HCT116 (cell line): ENCODE data around the gene MAGI3. TPM values are rescaled to one million over a fixed set of nuclear protein-coding genes. Genes with fewer than 3 reads are reported as not detected.

Experiments used
- ATAC-seq: fragments of 200-7000 bp; cut with Tn5 transposase; 2 replicates; pipeline ENCODE4 v1.9.1; 2020; ENCODE audit warnings: mild to moderate bottlenecking, moderate library complexity
- BruUV-seq: library from RNA; stranded (reverse); fragments of 400-500 nt; replicated peaks from 2 replicates; lab custom pipeline; 2021; lab: Mats Ljungman, UMichigan
- CTCF ChIA-PET: fragments of 300-600 bp; sonication (Branson Sonifier 250); formaldehyde crosslinking; loops from one replicate; lab custom pipeline; 2021; ENCODE audit warnings: antibody characterized with exemption; lab: Charles Lee
- POLR2A ChIA-PET: fragments of 300-600, 350-600 bp; sonication (Branson Sonifier 250); formaldehyde crosslinking; loops from one replicate; lab custom pipeline; 2021; ENCODE audit warnings: antibody characterized with exemption; lab: Charles Lee
- RAD21 ChIA-PET, 2 experiments: fragments of 300-600 bp; sonication (Branson Sonifier 250); formaldehyde crosslinking; loops; one replicate each; lab custom pipeline; 2023; ENCODE audit warnings: low total read pairs in 2 of 2; ENCODE audit not compliant: uncharacterized antibody in 2 of 2, unreplicated experiment in 2 of 2, low non-redundant PET in 1 of 2; lab: Charles Lee
- DNase-seq: peaks from one replicate; pipeline ENCODE4 v3.0.0-alpha.2; 2010; ENCODE audit warnings: low read depth, low spot score
- H2AFZ ChIP-seq: fragments of 200-600 bp; shearing (Covaris generic), sonication (generic); 2 replicates; pipeline ENCODE4 v1.6.1; 2017; ENCODE audit warnings: low read depth, mixed run types, mixed read lengths, antibody characterized with exemption, low read length; ENCODE audit not compliant: poor library complexity, severe bottlenecking
- H3K27ac ChIP-seq: 2 replicates; pipeline ENCODE4 v1.5.1; 2012; ENCODE audit warnings: low read depth, low read length
- H3K27me3 ChIP-seq: fragments of 200-600 bp; sonication (generic); 2 replicates; pipeline ENCODE4 v1.6.1; 2016; ENCODE audit warnings: mixed run types, low read length, mixed read lengths; ENCODE audit not compliant: insufficient read depth
- H3K36me3 ChIP-seq, 2 experiments: fragments of 200-500 bp in 1 of 2; fragments of 200-600 bp in 1 of 2; sonication (Bioruptor generic) in 1 of 2; sonication (generic) in 1 of 2; 2 replicates each; pipeline versions ENCODE4 v1.5.1 to v1.6.1; 2014 to 2016; ENCODE audit warnings: low read length in 2 of 2, inconsistent platforms in 1 of 2, mixed read lengths in 1 of 2, mixed run types in 1 of 2; ENCODE audit not compliant: insufficient read depth in 2 of 2, control insufficient read depth in 1 of 2
- H3K4me1 ChIP-seq, 2 experiments: fragments of 200-600 bp in 1 of 2; sonication (generic) in 1 of 2; 2 replicates each; pipeline versions ENCODE4 v1.5.1 to v1.6.1; 2012 to 2017; ENCODE audit warnings: low read length in 2 of 2, inconsistent platforms in 1 of 2, mild to moderate bottlenecking in 1 of 2, mixed read lengths in 1 of 2, mixed run types in 1 of 2, moderate library complexity in 1 of 2; ENCODE audit not compliant: insufficient read depth in 2 of 2, control insufficient read depth in 1 of 2
- H3K4me2 ChIP-seq: fragments of 200-600 bp; sonication (generic); 2 replicates; pipeline ENCODE4 v1.6.1; 2017; ENCODE audit warnings: mixed run types, low read length, mixed read lengths
- H3K4me3 ChIP-seq, 2 experiments: fragments of 200-600 bp in 1 of 2; sonication (generic) in 1 of 2; replicated peaks in 1 of 2; 2 replicates each; pipeline ENCODE4 v1.5.1; 2011 to 2016; ENCODE audit warnings: low read length in 2 of 2, control low read depth in 1 of 2, low read depth in 1 of 2, mild to moderate bottlenecking in 1 of 2, mixed read lengths in 1 of 2, mixed run types in 1 of 2
- H3K79me2 ChIP-seq: fragments of 200-600 bp; sonication (generic); 2 replicates; pipeline ENCODE4 v1.6.1; 2017; ENCODE audit warnings: mild to moderate bottlenecking, mixed run types, low read length, moderate library complexity, mixed read lengths; ENCODE audit not compliant: insufficient read depth
- H3K9ac ChIP-seq: fragments of 200-600 bp; sonication (generic); 2 replicates; pipeline ENCODE4 v1.6.1; 2016; ENCODE audit warnings: low read length, mixed read lengths
- H3K9me2 ChIP-seq: fragments of 200-600 bp; sonication (generic), shearing (Covaris generic); 2 replicates; pipeline ENCODE4 v1.6.1; 2017; ENCODE audit warnings: mixed run types, mild to moderate bottlenecking, moderate library complexity; ENCODE audit not compliant: insufficient read depth
- H3K9me3 ChIP-seq, 2 experiments: fragments of 200-500 bp in 1 of 2; fragments of 200-600 bp in 1 of 2; sonication (Bioruptor generic) in 1 of 2; sonication (generic) in 1 of 2; 2 replicates each; pipeline ENCODE4 v1.6.1; 2014 to 2017; ENCODE audit warnings: low read length in 2 of 2, mixed read lengths in 2 of 2, inconsistent platforms in 1 of 2, low read depth in 1 of 2, mild to moderate bottlenecking in 1 of 2, mixed run types in 1 of 2, moderate library complexity in 1 of 2; ENCODE audit not compliant: control insufficient read depth in 1 of 2, insufficient read depth in 1 of 2
- H4K20me1 ChIP-seq: fragments of 200-600 bp; sonication (generic), shearing (Covaris generic); 2 replicates; pipeline ENCODE4 v1.6.1; 2017; ENCODE audit warnings: mixed run types, mild to moderate bottlenecking, moderate library complexity; ENCODE audit not compliant: insufficient read depth
- CBX3 ChIP-seq: IDR thresholded peaks from 2 replicates; pipeline ENCODE4 v1.6.1; 2012; ENCODE audit warnings: low read depth
- CEBPB ChIP-seq: IDR thresholded peaks from 2 replicates; pipeline ENCODE4 v1.6.1; 2012; ENCODE audit warnings: low read depth
- CTCF ChIP-seq, 3 experiments: fragments of 200-600 bp in 1 of 3; sonication (generic) in 1 of 3; IDR thresholded peaks in 2 of 3; conservative IDR thresholded peaks in 1 of 3; 2 replicates each; pipeline ENCODE4 v1.5.1; 2012 to 2017; ENCODE audit warnings: low read depth in 2 of 3, low read length in 2 of 3, antibody characterized with exemption in 1 of 3, borderline replicate concordance in 1 of 3, control low read depth in 1 of 3, mild to moderate bottlenecking in 1 of 3, mixed read lengths in 1 of 3, mixed run types in 1 of 3, moderate library complexity in 1 of 3; ENCODE audit not compliant: insufficient read depth in 1 of 3
- EZH2 ChIP-seq: fragments of 200-600 bp; sonication (generic); IDR thresholded peaks from 2 replicates; pipeline ENCODE4 v1.6.1; 2017; ENCODE audit warnings: antibody characterized with exemption, mixed run types
- FOSL1 ChIP-seq: IDR thresholded peaks from 2 replicates; pipeline ENCODE4 v1.6.1; 2012; ENCODE audit warnings: low read depth
- JUND ChIP-seq: IDR thresholded peaks from 2 replicates; pipeline ENCODE4 v1.6.1; 2012
- POLR2A ChIP-seq: IDR thresholded peaks from 2 replicates; pipeline ENCODE4 v1.7.0; 2011; ENCODE audit warnings: borderline replicate concordance; ENCODE audit not compliant: insufficient read depth, insufficient read length; ENCODE audit errors: extremely low read depth
- RAD21 ChIP-seq: IDR thresholded peaks from 2 replicates; pipeline ENCODE4 v1.6.1; 2012; ENCODE audit warnings: low read depth, mild to moderate bottlenecking
- SIN3A ChIP-seq: IDR thresholded peaks from 2 replicates; pipeline ENCODE4 v1.6.1; 2012; ENCODE audit warnings: low read depth
- SRF ChIP-seq: IDR thresholded peaks from 2 replicates; pipeline ENCODE4 v1.6.1; 2012; ENCODE audit warnings: low read depth
- TCF7L2 ChIP-seq: IDR thresholded peaks from 2 replicates; pipeline ENCODE4 v1.7.0; 2011; ENCODE audit warnings: borderline replicate concordance, inconsistent platforms; ENCODE audit not compliant: insufficient read depth, insufficient read length; ENCODE audit errors: extremely low read depth
- ZBTB33 ChIP-seq: IDR thresholded peaks from 2 replicates; pipeline ENCODE4 v1.6.1; 2011; ENCODE audit warnings: mild to moderate bottlenecking, low read length, moderate library complexity; ENCODE audit not compliant: insufficient replicate concordance; ENCODE audit errors: extremely low read depth
- ZFX ChIP-seq: fragments of 450-650 bp; IDR thresholded peaks from 2 replicates; pipeline ENCODE4 v1.6.1; 2017
- ZNF274 ChIP-seq: fragments of 200-500 bp; sonication (Bioruptor generic); IDR thresholded peaks from 2 replicates; pipeline ENCODE4 v1.6.1; 2014; ENCODE audit warnings: mild to moderate bottlenecking, low read depth, low read length, inconsistent platforms
- intact Hi-C: fragments of 100-400 bp; cut with micrococcal nuclease; formaldehyde crosslinking; loops from 2 replicates; pipeline ENCODE4 v1.10.0; 2022
- total RNA-seq: library from RNA; stranded (reverse); gene quantifications from one replicate; pipeline ENCODE4 v1.2.1, GENCODE V29; 2021; ENCODE audit not compliant: unreplicated experiment
- TF ChIP-seq, protein P1 (sequence below): IDR thresholded peaks from 2 replicates; pipeline ENCODE4 v1.6.1; 2012

Gene MAGI3
- total RNA-seq, 1 experiment from 2014 or later: 11.8 TPM

DNA sequence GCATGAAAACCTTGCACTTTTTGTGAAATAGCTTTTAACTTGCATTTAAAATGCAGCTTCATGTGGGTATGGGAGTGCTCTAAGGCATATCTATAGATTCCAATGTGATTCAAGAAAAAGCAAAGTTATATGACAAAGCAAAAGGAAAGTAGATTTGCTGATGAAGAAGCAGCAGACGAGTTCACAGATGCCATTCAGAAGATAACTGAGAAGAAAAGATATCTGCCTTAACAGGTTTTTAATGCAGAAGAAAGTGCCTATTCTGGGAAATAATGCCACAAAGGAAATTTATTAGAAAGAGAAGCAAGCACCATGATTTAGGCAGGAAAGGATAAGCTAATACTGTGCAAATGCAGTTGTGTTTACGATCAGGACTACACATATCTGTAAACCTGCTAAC is 300.9 kb downstream of the MAGI3 start:
- intact Hi-C loops: no loop called here
- H4K20me1 ChIP-seq: no peaks in the 10 kb centered on the region
- no TSS peak for BruUV-seq

GRCh38 chr1:113692342-113692741 is 302.0 kb downstream of the MAGI3 start:
- Histone ChIP-seq H3K36me3 (peaks cover 0 to 4% of the 10 kb centered on the region in 2 experiments; a peak in 1 of 4 replicates), H3K9ac (no peak overlapping the region), H3K9me3 (peaks cover 9 to 11% of the 10 kb centered on the region in 2 experiments; a peak in 2 of 4 replicates), H3K4me3 (no peak overlapping the region), H3K4me2 (no peak overlapping the region), H3K27me3 (no peaks in the 10 kb centered on the region), H3K27ac (no peak overlapping the region), H3K4me1 (no peaks in the 10 kb centered on the region), H2AFZ (no peak overlapping the region), H3K79me2 (no peaks in the 10 kb centered on the region), H4K20me1 (no peaks in the 10 kb centered on the region), H3K9me2 (no peaks in the 10 kb centered on the region)
- no peak for TF ChIP-seq ZBTB33
- TF ChIP-seq RAD21: no peak
- no peak for TF ChIP-seq JUND
- no peak for TF ChIP-seq SRF
- TF ChIP-seq CEBPB: no peak
- TF ChIP-seq CTCF (IDR thresholded peaks at IDR 0.05 in 2 of 3, conservative IDR thresholded peaks at IDR 0.05 in 1 of 3; ENCODE audit: borderline replicate concordance in 1 of 3, insufficient read depth in 1 of 3, low read depth in 2 of 3, low read length in 2 of 3): no peak
- no peak for TF ChIP-seq CBX3
- TF ChIP-seq ZFX: no peak
- TF ChIP-seq, protein P1, sequence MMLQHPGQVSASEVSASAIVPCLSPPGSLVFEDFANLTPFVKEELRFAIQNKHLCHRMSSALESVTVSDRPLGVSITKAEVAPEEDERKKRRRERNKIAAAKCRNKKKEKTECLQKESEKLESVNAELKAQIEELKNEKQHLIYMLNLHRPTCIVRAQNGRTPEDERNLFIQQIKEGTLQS: no peak
- no peak for TF ChIP-seq ZNF274
- no peak for TF ChIP-seq TCF7L2
- TF ChIP-seq EZH2: no peak
- TF ChIP-seq FOSL1: no peak
- CTCF ChIA-PET: no interaction called here
- RAD21 ChIA-PET: interaction anchor here in 1 of 2 experiments (0.6 kb wide), 1 partner anchor 571 kb away, joined by 4 read pairs; no protein-coding TSS in a partner anchor
- ATAC-seq (no peak), DNase-seq (no peak)
- intact Hi-C loops: no loop called here
- no TSS peak for BruUV-seq
- POLR2A ChIA-PET: no interaction called here

More for the DNA sequence above, 300.9 kb downstream of the MAGI3 start:
- no peaks in the 10 kb centered on the region for H3K9me2 ChIP-seq
- H2AFZ ChIP-seq: no peak overlapping the region
- peaks cover 9 to 11% of the 10 kb centered on the region in 2 experiments; a peak in 2 of 4 replicates for H3K9me3 ChIP-seq
- DNase-seq (no peak), ATAC-seq (no peak)
- H3K4me2 ChIP-seq: no peak overlapping the region
- ChIA-PET RAD21 (no interaction called here), CTCF (interaction anchor here (0.6 kb wide), 1 partner anchor 472 kb away, joined by 3 read pairs; no protein-coding TSS in a partner anchor), POLR2A (no interaction called here)
- H3K27me3 ChIP-seq: no peaks in the 10 kb centered on the region
- H3K9ac ChIP-seq: no peak overlapping the region
- H3K79me2 ChIP-seq: no peaks in the 10 kb centered on the region
- H3K36me3 ChIP-seq: peaks cover 0 to 4% of the 10 kb centered on the region in 2 experiments; a peak in 1 of 4 replicates
- no peak overlapping the region for H3K27ac ChIP-seq
- TF ChIP-seq TCF7L2: no peak
- TF ChIP-seq ZFX: no peak
- TF ChIP-seq CEBPB: no peak
- no peak for TF ChIP-seq POLR2A
- TF ChIP-seq, protein P1: no peak
- TF ChIP-seq SIN3A: no peak
- TF ChIP-seq JUND: no peak
- no peak for TF ChIP-seq CBX3
- no peak overlapping the region for H3K4me3 ChIP-seq
- no peaks in the 10 kb centered on the region for H3K4me1 ChIP-seq
